GM10266 (cell line): ENCODE results near the gene DDO.

Experiments used
- DNase-seq: peaks from one replicate; pipeline ENCODE4 v3.0.0; 2012; ENCODE audit errors: extremely low spot score
- CTCF ChIP-seq: IDR thresholded peaks from 2 replicates; pipeline ENCODE4 v1.5.1; 2012; ENCODE audit warnings: mild to moderate bottlenecking, low read depth; ENCODE audit not compliant: control insufficient read depth, insufficient read depth; ENCODE audit errors: missing control alignments

Gene DDO

DNA sequence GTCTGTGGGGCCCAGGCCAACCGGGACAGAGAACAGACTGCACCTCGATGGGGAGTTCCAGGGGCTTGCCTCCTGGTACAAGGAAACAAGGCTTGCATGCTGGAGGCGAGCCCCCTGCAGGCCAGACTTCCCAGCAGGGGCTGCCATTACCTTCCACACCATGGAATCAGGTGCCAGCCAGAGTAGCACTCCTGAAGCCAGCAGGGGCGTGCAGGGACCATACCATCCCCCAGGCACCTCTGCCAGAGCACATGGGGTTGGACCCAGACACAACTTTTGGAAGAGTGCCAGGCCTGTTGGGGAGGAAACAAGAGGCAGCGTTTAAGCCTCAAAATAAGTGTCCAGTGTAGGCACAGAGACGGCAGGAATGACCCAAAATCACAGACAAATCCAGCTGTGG is 6.5 kb downstream of the DDO start:
- no peak for TF ChIP-seq CTCF
- no peak for DNase-seq

DNA sequence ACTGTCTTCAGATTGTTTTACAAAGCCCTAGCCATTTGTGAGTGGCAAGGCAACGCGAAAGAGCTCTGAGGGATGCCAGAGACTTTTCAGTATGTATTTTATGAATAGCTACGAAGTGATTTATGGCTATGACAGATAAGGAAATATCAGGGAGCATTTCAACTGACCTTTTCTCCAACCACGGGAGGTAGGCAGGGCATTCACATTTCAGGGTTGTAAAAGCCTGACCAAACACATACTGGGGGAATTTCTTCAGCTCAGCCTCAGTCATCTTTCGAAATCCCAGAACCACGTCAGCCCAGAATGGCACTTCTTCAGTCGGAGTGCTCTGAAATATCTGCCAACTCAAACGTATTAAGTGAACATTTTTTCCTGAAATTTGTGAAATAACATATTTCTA is 10.8 kb downstream of the DDO start:
- TF ChIP-seq CTCF, result no peak
- no peak for DNase-seq

DNA sequence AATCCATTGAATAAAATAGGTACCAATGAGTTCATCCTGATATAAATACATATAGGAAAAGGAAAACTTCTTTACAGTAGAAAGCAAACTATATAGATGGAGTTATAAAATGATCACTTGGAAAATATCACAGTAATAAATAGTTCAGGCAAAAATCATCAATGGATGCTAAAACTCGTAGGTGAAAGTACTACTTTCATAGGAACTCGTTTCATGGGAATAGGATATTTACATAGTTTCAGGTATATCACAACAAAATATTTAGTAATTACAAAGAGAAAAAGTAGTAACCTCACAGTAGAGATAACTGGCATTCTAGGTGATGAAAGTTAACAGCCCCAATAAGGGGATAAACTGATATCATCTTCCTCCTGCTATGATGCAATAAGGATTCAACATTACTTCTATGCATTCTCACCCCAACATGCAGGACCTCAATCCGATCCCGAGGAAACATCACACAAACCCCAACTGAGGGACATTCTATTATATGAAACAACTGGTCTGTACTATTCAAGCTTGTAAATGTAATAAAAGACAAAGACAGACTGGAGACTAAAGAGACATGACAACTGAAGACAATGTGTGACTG is 13.7 kb downstream of the DDO start:
- DNase-seq, result no peak
- TF ChIP-seq CTCF, result no peak

DNA sequence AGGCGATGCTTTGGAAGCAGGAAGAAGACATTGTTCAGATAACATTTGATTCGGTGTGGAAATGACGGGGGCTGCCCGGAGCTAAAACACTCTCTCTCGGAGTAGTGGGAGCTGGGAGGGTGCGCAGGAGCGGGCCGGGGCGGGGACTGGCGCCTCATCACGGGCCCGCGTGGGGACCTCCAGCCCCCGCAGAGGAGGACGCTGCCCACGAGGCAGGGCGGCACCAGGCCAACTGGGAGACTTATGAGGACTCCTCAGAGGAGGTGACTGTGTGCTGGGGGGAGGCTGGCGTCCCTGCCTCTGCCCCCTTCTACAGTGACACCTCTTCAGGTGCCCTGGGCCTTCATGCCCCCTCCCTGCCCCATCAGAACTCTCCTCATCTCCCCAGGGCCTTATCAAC is 15.2 kb downstream of the DDO start:
- no peak for TF ChIP-seq CTCF

DNA sequence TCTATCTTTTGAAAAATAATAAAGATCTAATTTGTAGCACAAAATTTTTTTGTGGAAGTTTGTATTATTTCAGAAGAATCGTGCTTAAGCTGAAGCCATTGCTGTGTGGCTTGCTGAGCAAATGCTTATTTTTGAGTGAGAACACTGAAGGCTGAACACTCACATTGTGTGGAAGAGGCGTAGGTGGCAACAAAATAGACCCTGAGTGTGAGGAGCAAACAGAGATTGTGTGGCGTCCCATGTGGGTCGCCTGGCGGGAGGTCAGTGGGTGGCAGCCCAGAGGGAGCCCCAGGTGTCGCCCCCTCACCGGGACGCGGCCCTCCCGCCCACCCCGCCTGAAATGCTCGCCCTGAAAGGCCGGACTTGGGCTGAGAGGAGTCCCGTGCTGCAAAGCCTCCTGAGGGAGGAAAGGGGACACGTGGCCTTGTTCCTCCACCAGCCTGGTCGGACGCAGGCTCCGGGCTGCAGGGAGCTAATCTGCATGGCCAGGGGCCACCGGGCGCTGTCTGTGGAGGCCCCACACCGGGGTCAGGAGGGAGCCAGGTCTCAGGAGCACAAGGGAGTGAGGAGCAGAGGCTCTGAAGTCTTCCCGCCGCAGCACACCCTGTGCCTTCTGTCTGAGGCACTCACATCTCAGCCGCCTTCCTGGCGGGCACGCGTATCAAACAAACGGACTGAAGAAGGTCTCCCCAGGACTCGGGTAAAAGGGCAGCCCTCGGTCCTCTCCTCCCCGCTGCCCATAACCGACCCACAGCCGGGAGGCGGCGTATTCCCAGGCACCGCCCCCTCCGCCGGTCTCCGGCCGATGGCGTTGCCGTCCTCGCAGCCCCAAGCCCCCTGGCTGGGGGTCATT is 15.9 kb downstream of the DDO start:
- DNase-seq, result no peak
- no peak for TF ChIP-seq CTCF

More for the DNA sequence above, 15.2 kb downstream of the DDO start:
- DNase-seq, result no peak

DNA sequence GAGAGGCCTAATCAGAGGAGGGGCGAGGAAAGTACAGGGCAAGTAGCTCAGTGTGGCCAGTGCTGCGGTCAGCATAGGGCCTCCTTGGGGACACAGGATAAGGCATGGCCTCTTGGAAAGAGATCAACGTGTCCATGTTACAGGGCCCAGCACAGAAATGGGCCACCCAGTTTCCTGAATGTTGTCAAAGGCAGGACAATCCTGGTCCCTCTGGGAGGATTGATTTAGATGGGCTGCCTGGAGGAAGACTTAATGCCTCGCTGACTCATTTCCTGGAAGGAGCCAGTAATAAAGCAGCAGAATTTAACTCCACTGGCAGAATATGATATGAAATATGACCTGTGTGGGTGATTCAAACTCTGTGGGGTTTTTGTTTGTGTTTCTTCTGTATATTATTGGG is 16.6 kb downstream of the DDO start:
- no peak for DNase-seq
- no peak for TF ChIP-seq CTCF

GRCh38 chr6:110395221-110395620 is 20.2 kb downstream of the DDO start:
- no peak for DNase-seq
- TF ChIP-seq CTCF, result no peak
